ENCODE data around the gene FBXL22.

The FBXL22 gene

GRCh38 chr15:63600001-63600615, 2.9 kb downstream of the FBXL22 start:
- TF ChIP-seq POLR2AphosphoS5 (IDR thresholded peaks at IDR 0.05; ENCODE audit: low read depth, low read length): no peak; the same call in 1 of the 2 replicates
- TF ChIP-seq TAF1 (IDR thresholded peaks at IDR 0.05; ENCODE audit: low read depth, low read length): no peak
- no peak for TF ChIP-seq POU2F2 (IDR thresholded peaks at IDR 0.05; ENCODE audit: low read depth, low read length)
- no peak for TF ChIP-seq POLR2A (IDR thresholded peaks at IDR 0.05; ENCODE audit: low read depth, low read length)
- no peak for TF ChIP-seq PAX5 (IDR thresholded peaks at IDR 0.05; ENCODE audit: insufficient read depth, low read length, severe bottlenecking)
- no peak for TF ChIP-seq SPI1 (IDR thresholded peaks at IDR 0.05; ENCODE audit: low read depth, low read length)
- FAIRE-seq (peak; percentile 65), DNase-seq (ENCODE audit: insufficient read length, low spot score) (no peak)

GRCh38 chr15:63600616-63601025, 3.4 kb downstream of the FBXL22 start:
- FAIRE-seq (peak; percentile 100), DNase-seq (ENCODE audit: insufficient read length, low spot score) (peak; percentile 85)
- TF ChIP-seq PAX5 (IDR thresholded peaks at IDR 0.05; ENCODE audit: insufficient read depth, low read length, severe bottlenecking) (peak; percentile 89), POLR2A (IDR thresholded peaks at IDR 0.05; ENCODE audit: low read depth, low read length) (peak; percentile 77), TAF1 (IDR thresholded peaks at IDR 0.05; ENCODE audit: low read depth, low read length) (peak; percentile 66; the same call in 1 of the 2 replicates), POLR2AphosphoS5 (IDR thresholded peaks at IDR 0.05; ENCODE audit: low read depth, low read length) (peak; percentile 79; the same call in 1 of the 2 replicates), SPI1 (IDR thresholded peaks at IDR 0.05; ENCODE audit: low read depth, low read length) (no peak)

- FAIRE-seq: peak; percentile 62
- TF ChIP-seq POLR2A (IDR thresholded peaks at IDR 0.05; ENCODE audit: low read depth, low read length): no peak
- peak; percentile 53; the same call in 1 of the 2 replicates for TF ChIP-seq POU2F2 (IDR thresholded peaks at IDR 0.05; ENCODE audit: low read depth, low read length)
- TF ChIP-seq SPI1 (IDR thresholded peaks at IDR 0.05; ENCODE audit: low read depth, low read length): no peak
- TF ChIP-seq POLR2AphosphoS5 (IDR thresholded peaks at IDR 0.05; ENCODE audit: low read depth, low read length): 0 out of 2 replicates have a peak, but pooled peaks have one; percentile 13
- TF ChIP-seq TAF1 (IDR thresholded peaks at IDR 0.05; ENCODE audit: low read depth, low read length): no peak
- no peak for TF ChIP-seq PAX5 (IDR thresholded peaks at IDR 0.05; ENCODE audit: insufficient read depth, low read length, severe bottlenecking)
- peak; percentile 37 for DNase-seq (ENCODE audit: insufficient read length, low spot score)
Measured at GRCh38 chr15:63601026-63601703, 4.0 kb downstream of the FBXL22 start.

- no peak for DNase-seq (ENCODE audit: insufficient read length, low spot score)
- TF ChIP-seq POLR2AphosphoS5 (IDR thresholded peaks at IDR 0.05; ENCODE audit: low read depth, low read length) (no peak), POLR2A (IDR thresholded peaks at IDR 0.05; ENCODE audit: low read depth, low read length) (no peak), POU2F2 (IDR thresholded peaks at IDR 0.05; ENCODE audit: low read depth, low read length) (no peak), TAF1 (IDR thresholded peaks at IDR 0.05; ENCODE audit: low read depth, low read length) (no peak), PAX5 (IDR thresholded peaks at IDR 0.05; ENCODE audit: insufficient read depth, low read length, severe bottlenecking) (no peak), SPI1 (IDR thresholded peaks at IDR 0.05; ENCODE audit: low read depth, low read length) (no peak)
- no peak for FAIRE-seq
Measured at GRCh38 chr15:63601704-63602185, 4.6 kb downstream of the FBXL22 start.

- TF ChIP-seq POLR2AphosphoS5 (IDR thresholded peaks at IDR 0.05; ENCODE audit: low read depth, low read length) (no peak), POU2F2 (IDR thresholded peaks at IDR 0.05; ENCODE audit: low read depth, low read length) (no peak), POLR2A (IDR thresholded peaks at IDR 0.05; ENCODE audit: low read depth, low read length) (no peak), PAX5 (IDR thresholded peaks at IDR 0.05; ENCODE audit: insufficient read depth, low read length, severe bottlenecking) (no peak), SPI1 (IDR thresholded peaks at IDR 0.05; ENCODE audit: low read depth, low read length) (no peak), TAF1 (IDR thresholded peaks at IDR 0.05; ENCODE audit: low read depth, low read length) (no peak)
- DNase-seq (ENCODE audit: insufficient read length, low spot score) (no peak), FAIRE-seq (peak; percentile 20)
Measured at GRCh38 chr15:63602595-63602994, 5.4 kb downstream of the FBXL22 start.

- FAIRE-seq (no peak), DNase-seq (ENCODE audit: insufficient read length, low spot score) (no peak)
Measured at GRCh38 chr15:63603516-63603915, 6.3 kb downstream of the FBXL22 start.

GRCh38 chr15:63604281-63604680, 7.1 kb downstream of the FBXL22 start:
- DNase-seq (ENCODE audit: insufficient read length, low spot score): no peak
- no peak for FAIRE-seq
- TF ChIP-seq TAF1 (IDR thresholded peaks at IDR 0.05; ENCODE audit: low read depth, low read length) (no peak), PAX5 (IDR thresholded peaks at IDR 0.05; ENCODE audit: insufficient read depth, low read length, severe bottlenecking) (no peak), POU2F2 (IDR thresholded peaks at IDR 0.05; ENCODE audit: low read depth, low read length) (no peak), POLR2AphosphoS5 (IDR thresholded peaks at IDR 0.05; ENCODE audit: low read depth, low read length) (no peak), SPI1 (IDR thresholded peaks at IDR 0.05; ENCODE audit: low read depth, low read length) (no peak), POLR2A (IDR thresholded peaks at IDR 0.05; ENCODE audit: low read depth, low read length) (no peak)

More at GRCh38 chr15:63603516-63603915, 6.3 kb downstream of the FBXL22 start:
- TF ChIP-seq POLR2AphosphoS5 (IDR thresholded peaks at IDR 0.05; ENCODE audit: low read depth, low read length) (0 out of 2 replicates have a peak, but pooled peaks have one; percentile 16), TAF1 (IDR thresholded peaks at IDR 0.05; ENCODE audit: low read depth, low read length) (no peak), POLR2A (IDR thresholded peaks at IDR 0.05; ENCODE audit: low read depth, low read length) (0 out of 2 replicates have a peak, but pooled peaks have one; percentile 25)

- DNase-seq (ENCODE audit: insufficient read length, low spot score): no peak
- TF ChIP-seq TAF1 (IDR thresholded peaks at IDR 0.05; ENCODE audit: low read depth, low read length): no peak
- no peak for TF ChIP-seq SPI1 (IDR thresholded peaks at IDR 0.05; ENCODE audit: low read depth, low read length)
- TF ChIP-seq POLR2A (IDR thresholded peaks at IDR 0.05; ENCODE audit: low read depth, low read length): no peak
- TF ChIP-seq PAX5 (IDR thresholded peaks at IDR 0.05; ENCODE audit: insufficient read depth, low read length, severe bottlenecking): no peak
- TF ChIP-seq POLR2AphosphoS5 (IDR thresholded peaks at IDR 0.05; ENCODE audit: low read depth, low read length): no peak
- no peak for TF ChIP-seq POU2F2 (IDR thresholded peaks at IDR 0.05; ENCODE audit: low read depth, low read length)
- no peak for FAIRE-seq
Measured at GRCh38 chr15:63605036-63605435, 7.8 kb downstream of the FBXL22 start.

- TF ChIP-seq PAX5 (IDR thresholded peaks at IDR 0.05; ENCODE audit: insufficient read depth, low read length, severe bottlenecking) (no peak), SPI1 (IDR thresholded peaks at IDR 0.05; ENCODE audit: low read depth, low read length) (peak; percentile 77)
- DNase-seq (ENCODE audit: insufficient read length, low spot score) (peak; percentile 41), FAIRE-seq (peak; percentile 70)
Measured at GRCh38 chr15:63605816-63606215, 8.6 kb downstream of the FBXL22 start.

All from GM12891 (cell line).